DMS153 treated with DMSO at 0.1 percent for 48 hours (cell line): ENCODE data around the gene MAML2.

Experiments
- DNase-seq: peaks from one replicate; lab custom pipeline; 2025; ENCODE audit not compliant: unreplicated experiment; lab: John Stamatoyannopoulos, UW

Gene MAML2

GRCh38 chr11:96342961-96343711 is at the start of gene MAML2:
Gene MAML2, minus strand, starts transcription at chr11:96343195. Its CDS starts 1,300 bp downstream, at chr11:96341895.
- DNase-seq: peak; percentile 77

DNA sequence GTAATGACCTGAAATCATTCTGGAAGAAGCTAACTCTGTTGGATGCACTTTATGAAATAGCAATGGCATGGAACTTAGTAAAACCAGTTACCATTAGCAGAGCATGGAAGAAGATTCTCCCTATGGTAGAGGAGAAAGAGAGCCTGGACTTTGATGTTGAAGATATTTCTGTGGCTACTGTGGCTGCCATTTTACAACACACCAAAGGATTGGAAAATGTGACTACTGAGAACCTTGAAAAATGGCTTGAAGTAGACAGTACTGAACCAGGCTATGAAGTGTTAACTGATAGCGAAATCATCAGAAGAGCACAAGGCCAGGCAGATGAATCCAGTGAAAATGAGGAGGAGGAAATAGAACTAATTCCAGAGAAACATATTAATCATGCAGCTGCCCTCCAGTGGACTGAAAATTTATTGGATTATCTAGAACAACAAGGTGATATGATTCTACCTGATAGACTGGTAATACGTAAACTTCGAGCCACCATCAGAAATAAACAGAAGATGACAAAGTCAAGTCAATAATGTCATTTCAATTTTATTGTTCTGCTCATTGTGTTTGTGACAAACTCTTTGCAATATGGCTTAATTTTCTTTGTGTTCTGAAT is 48.8 kb upstream of the MAML2 start:
- no peak for DNase-seq

DNA sequence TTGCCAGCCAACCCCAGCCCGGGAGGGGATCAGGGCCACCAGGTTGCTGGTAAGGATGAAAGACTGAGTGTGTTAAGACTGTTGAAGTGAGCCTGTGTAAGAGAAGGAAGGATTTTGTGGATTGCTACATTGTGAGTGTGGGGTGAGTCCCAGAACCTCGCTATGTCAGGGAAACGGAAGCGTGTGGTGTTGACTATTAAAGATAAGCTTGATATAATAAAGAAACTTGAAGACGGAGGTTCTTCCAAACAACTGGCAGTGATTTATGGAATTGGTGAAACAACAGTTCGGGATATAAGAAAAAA is 47.4 kb upstream of the MAML2 start:
- no peak for DNase-seq

DNA sequence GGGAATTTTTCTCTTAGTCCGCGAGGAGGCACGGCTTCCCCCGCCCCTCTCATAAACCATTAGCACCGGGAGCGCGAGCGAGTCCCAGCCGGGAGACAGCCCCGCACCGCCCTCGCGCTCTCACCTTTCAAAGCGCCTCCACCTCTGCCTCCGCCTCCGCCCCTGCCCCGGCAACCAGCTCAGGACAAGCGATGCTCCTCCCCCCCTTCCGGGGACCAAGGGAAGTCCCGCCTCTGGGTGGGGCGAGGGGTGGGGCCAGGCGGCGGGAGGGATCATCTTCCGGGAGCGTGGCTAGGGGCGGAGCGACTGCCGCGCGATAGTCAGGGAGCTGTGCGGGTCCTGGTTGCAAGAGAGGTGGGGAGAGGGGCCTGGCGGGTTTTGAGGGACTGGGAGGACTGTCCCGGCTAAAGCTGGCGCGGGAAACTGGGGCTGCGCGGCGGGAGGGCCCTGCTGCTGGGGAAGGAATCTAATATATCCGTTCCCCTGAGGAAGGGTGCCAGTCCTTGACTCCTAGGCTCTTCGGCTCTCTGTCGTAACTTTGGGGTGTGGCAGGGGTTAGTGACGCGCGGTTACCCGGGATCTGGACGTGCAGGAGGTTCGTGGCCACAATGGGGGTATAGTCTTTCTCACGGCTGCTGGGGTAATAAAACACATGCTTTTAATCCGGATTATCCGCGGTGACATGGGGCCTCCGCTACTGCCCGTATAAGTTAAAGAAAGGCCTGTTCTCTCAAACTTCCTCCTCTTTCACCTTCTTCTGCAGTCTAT is 46.9 kb upstream of the MAML2 start, which contains the start of the genes CCDC82 and JRKL:
TSS of gene CCDC82 (minus strand) at position 193 of the 768 bp plus-strand sequence. CDS start 5,165 bp downstream, outside the sequence.
TSS of gene JRKL (plus strand) at position 294 of the 768 bp plus-strand sequence. CDS start 637 bp downstream, outside the sequence.
- DNase-seq: peak; percentile 76

DNA sequence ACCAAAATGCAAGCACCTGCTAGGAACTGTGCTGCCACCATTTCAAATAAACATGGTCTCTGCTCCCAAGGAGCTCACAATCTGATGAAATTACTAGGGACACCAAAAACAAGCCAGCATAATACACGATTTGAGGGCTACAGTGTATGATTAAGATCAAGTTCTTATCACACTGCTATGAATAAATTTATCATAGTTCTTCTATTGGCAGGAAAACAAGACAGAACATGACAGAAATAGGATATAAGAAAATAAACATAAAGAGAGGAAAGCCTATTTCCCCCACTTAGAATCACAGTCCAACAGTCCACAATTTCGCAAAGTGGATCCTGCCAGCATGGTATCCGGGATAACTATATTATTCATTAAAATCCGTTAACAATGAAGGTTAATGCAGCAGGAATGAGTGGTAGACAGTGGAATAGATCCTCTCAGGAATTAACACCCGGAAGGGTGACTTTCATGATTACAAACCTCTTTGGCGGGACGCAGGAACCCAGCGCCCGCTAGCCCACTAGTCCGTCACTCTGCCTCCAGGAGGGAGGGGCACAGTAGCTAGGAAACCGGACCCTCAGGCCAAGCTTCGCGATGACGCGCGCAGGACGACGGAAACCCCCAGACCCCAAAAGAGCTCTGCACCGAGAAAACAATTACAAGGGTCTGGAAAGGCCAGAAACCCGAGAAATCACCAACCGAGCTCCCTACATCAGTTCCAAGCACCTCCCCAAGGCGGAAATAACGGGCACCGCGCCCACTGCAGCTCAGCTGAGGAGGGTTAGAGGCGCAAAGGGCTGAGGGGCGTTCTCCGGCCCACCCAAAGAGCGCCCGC is 46.1 kb upstream of the MAML2 start:
- no peak for DNase-seq

- no peak for DNase-seq
Measured at GRCh38 chr11:96385187-96385586, 42.2 kb upstream of the MAML2 start.

- peak; percentile 43 for DNase-seq
Measured at GRCh38 chr11:96384156-96384555, 41.2 kb upstream of the MAML2 start.

DNA sequence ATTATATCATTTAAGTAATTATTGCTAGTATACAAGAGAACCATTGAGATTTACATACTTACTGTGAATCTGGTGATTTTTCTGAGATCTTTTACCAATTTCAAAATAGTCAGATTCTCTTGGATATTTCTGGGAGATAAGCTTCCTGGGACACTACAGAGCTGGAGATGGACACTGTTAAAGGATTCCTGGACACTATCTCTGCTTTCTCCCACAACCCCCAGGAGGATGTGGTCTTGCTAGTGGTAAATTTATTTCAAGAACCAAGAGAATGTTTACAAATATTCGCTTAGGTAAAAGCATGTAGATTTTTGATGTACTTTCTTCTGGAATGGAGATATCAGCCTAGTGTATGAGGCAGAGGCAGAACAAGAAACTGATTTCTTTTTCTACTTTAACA is 33.8 kb upstream of the MAML2 start:
- no peak for DNase-seq

DNA sequence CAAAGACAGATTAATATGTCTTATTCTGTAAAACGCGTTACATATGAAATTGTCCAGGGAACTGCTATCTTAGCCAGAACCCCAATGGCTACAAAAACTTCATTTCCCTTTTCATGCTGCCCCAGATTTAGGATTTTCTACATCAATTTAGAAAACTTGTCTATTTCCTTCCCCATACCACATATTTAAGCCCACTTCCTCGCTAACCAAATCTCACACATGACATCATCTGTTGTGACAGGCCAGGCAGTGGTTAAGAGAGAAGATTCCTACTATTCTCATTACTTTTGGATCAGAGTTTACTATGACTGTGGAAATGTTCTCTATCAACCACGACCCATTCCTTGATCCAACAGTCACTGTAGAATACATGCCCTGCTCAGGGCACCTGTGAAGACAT is 30.8 kb upstream of the MAML2 start:
- no peak for DNase-seq

DNA sequence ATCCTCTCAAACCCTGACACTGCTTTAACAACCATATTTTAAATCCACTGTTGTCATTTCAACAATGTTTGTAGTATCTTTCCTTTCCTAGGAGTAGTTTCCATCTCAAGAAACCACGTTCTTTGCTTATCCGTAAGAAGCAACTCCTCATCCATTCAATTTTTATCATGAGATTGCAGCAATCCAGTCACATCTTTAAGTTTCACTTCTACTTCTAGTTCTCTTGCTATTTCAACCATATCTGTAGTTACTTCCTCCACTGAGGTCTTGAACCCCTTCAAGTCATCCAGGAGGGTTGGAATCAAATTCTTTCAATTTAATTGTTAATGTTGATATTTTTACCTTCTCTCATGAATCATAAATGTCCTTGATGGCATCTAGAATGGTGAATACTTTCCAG is 24.3 kb upstream of the MAML2 start:
- DNase-seq: no peak

DNA sequence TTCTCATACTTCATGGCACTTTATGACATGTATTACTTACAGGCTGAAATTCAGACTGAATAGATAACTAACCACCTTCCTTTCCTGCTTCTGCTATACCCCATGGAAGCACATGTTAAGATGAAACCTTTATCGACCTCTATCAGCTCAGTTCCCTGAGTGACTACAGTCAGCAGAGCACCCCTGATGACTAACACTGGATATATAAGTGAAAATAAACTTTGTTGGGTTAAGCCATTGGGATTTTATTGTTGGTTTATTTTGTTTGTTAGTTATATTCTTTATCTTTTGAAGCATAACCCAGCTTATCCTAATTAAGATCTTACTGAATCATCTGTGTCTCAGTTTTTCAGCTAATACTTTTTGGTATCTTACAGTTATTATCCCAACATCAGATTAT is 23.0 kb upstream of the MAML2 start:
- DNase-seq: no peak

GRCh38 chr11:96365493-96365892 is 22.5 kb upstream of the MAML2 start:
- no peak for DNase-seq

DNA sequence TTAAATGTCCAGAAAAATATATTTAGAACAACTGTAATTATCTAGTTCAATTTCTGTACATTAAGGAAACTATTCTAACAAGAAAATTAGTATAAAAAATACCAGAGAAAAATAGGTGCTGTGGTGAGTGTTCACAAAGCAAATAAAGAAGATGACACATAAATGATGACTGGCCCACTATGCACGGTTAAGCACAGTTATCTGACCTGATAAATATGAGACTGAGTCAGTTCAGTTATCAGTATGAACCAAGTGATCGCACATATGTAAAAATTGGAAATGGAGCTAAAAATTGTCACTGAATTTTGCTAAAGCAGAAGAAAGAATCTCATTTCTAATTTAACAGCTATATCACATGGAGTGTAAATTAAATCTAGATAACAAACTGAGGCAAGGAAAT is 18.8 kb upstream of the MAML2 start:
- no peak for DNase-seq

DNA sequence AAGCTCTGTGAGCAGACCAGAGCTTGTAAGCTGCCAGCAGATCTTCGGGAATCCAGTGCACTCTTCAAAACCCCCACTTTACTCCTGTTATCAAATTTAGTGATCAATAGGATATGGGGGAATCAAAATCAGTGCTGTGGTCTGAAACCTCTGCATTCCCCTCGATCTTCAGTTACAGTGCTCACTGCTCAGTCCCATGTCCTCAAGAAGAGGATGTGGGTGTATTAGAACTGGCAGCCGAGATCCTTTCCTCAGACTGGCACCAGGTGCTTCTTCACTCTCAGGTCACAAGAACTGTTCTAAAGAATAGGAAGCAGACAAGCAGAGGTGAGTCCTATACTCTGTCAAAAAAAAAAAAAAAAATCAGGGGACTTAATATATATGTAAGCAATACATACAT is 15.3 kb upstream of the MAML2 start:
- no peak for DNase-seq

- DNase-seq: no peak
Measured at GRCh38 chr11:96357794-96358193, 14.8 kb upstream of the MAML2 start.

DNA sequence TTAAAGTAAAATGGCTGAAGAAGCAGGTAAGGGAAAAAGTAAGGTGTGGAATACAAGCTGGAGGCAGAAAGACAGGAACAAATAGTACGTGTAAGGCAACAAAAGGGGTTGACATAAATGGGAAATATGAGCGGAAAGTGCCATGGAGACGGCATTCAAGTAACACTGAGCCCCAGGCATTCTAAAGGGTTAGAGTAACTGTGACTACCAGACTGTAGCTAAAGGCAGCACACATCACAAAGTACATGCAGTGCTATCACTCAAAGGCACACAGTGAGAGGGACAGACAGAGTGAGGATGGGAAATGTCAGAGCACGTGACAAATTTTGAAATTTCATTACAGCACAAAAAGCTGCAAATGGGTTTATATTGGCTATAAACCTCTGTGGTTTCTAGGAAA is 13.9 kb upstream of the MAML2 start:
- no peak for DNase-seq

- no peak for DNase-seq
Measured at GRCh38 chr11:96342014-96342960, 708 bp downstream of the MAML2 start.

DNA sequence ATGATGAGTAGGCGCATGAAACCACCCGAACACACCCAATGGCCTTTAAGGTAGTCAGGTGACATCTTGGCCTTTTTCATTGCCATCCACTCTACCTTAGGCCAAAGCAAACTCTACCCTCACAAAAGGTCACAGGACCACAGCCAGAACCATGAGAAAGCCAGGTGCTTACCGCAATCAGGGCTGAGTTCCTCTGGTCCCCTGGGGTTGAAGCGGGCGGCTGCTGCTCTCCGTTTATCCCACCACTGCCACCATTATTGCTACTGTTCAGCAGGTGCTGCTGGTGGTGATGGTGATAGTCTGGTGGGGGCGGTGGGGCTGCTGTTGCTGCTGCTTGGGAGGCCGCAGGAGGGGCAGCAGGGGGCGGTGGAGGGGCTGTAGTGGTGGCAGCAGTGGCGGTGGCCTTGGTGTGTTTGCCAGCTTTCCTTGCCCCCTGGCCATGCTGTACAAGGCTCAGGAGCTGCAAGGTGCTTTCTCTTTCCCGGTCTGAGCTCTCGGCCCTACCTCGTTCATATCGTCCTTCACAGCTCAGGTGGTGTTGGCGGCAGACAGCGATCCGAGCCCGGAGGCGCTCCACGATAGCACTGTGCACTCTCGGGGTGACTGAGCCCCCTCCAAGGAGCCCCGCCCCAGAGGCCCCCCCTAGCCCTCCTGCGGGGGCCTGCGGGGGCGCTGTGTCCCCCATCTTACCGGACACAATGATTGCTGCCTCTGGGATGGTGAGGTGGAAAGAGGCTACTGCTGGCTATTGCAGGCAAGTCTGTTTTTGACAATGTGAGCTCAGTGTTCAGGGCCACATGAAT is 1.6 kb downstream of the MAML2 start:
- DNase-seq: no peak

- no peak for DNase-seq
Measured at GRCh38 chr11:96340555-96340885, 2.5 kb downstream of the MAML2 start.
